Caco-2 (cell line): ENCODE results near the gene FLCN. TPM values are rescaled to one million over a fixed set of nuclear protein-coding genes. Genes with fewer than 3 reads are reported as not detected.

Experiments used
- BruUV-seq: library from RNA; stranded (reverse); fragments of 400-500 nt; replicated peaks from 2 replicates; lab custom pipeline; 2021; lab: Mats Ljungman, UMichigan
- CTCF ChIA-PET: fragments of 300-600 bp; sonication (Branson Sonifier 250); formaldehyde crosslinking; loops from one replicate; lab custom pipeline; 2022; ENCODE audit warnings: antibody characterized with exemption; lab: Charles Lee
- POLR2A ChIA-PET: fragments of 300-600 bp; sonication (Branson Sonifier 250); formaldehyde crosslinking; loops from one replicate; lab custom pipeline; 2022; ENCODE audit warnings: antibody characterized with exemption; lab: Charles Lee
- DNase-seq, 2 experiments: peaks; one replicate each; pipeline versions ENCODE4 v3.0.0 to v3.0.0-alpha.2; 2020 to 2022
- H3K27me3 ChIP-seq: replicated peaks from 2 replicates; pipeline ENCODE4 v1.6.0; 2011; ENCODE audit warnings: low read length; ENCODE audit not compliant: control insufficient read depth, insufficient read depth
- H3K36me3 ChIP-seq: 2 replicates; pipeline ENCODE4 v1.5.1; 2011; ENCODE audit warnings: low read length; ENCODE audit not compliant: control insufficient read depth, insufficient read depth
- H3K4me1 ChIP-seq: fragments of 250-450 bp; sonication (Bioruptor Pico); 2 replicates; pipeline ENCODE4 v1.5.1; 2020; ENCODE audit warnings: mild to moderate bottlenecking
- H3K4me3 ChIP-seq: 2 replicates; pipeline ENCODE4 v1.5.1; 2011; ENCODE audit warnings: low read depth, mild to moderate bottlenecking, control low read depth, low read length
- H3K9me3 ChIP-seq: fragments of 250-450 bp; sonication (Bioruptor Pico); 2 replicates; pipeline ENCODE4 v1.5.1; 2020; ENCODE audit warnings: mild to moderate bottlenecking, moderate library complexity
- H3K27ac Mint-ChIP-seq: one replicate; pipeline ENCODE4 v1.8.0; 2022; ENCODE audit warnings: mixed read lengths; ENCODE audit not compliant: unreplicated experiment
- H3K27me3 Mint-ChIP-seq: one replicate; pipeline ENCODE4 v1.8.0; 2022; ENCODE audit warnings: mixed read lengths; ENCODE audit not compliant: insufficient read depth, unreplicated experiment
- H3K36me3 Mint-ChIP-seq: one replicate; pipeline ENCODE4 v1.8.0; 2022; ENCODE audit warnings: mild to moderate bottlenecking, mixed read lengths; ENCODE audit not compliant: insufficient read depth, unreplicated experiment
- H3K4me1 Mint-ChIP-seq: one replicate; pipeline ENCODE4 v1.8.0; 2022; ENCODE audit warnings: low read depth, mixed read lengths; ENCODE audit not compliant: unreplicated experiment
- H3K4me3 Mint-ChIP-seq: one replicate; pipeline ENCODE4 v1.8.0; 2022; ENCODE audit warnings: mild to moderate bottlenecking, moderate library complexity, mixed read lengths; ENCODE audit not compliant: unreplicated experiment
- H3K9me3 Mint-ChIP-seq: one replicate; pipeline ENCODE4 v1.8.0; 2022; ENCODE audit warnings: mixed read lengths; ENCODE audit not compliant: unreplicated experiment
- intact Hi-C: fragments of 100-400 bp; cut with micrococcal nuclease; formaldehyde crosslinking; loops from one replicate; pipeline ENCODE4 v1.10.0; 2022; ENCODE audit not compliant: unreplicated experiment
- total RNA-seq: library from RNA; stranded (reverse); gene quantifications from 2 replicates; pipeline ENCODE4 v1.2.3, GENCODE V29; 2022
- TF ChIP-seq, protein P1 (sequence below), 2 experiments: fragments of 200-600 bp in 1 of 2; IDR thresholded peaks; 1 replicate in 1 of 2; 2 replicates in 1 of 2; pipeline versions ENCODE4 v1.5.1 to v1.8.0; 2011 to 2022; ENCODE audit warnings: antibody characterized with exemption in 1 of 2, control low read depth in 1 of 2, inconsistent platforms in 1 of 2, low read depth in 1 of 2, low read length in 1 of 2, mild to moderate bottlenecking in 1 of 2, moderate library complexity in 1 of 2; ENCODE audit not compliant: insufficient read depth in 1 of 2, severe bottlenecking in 1 of 2, unreplicated experiment in 1 of 2

The FLCN gene
- total RNA-seq, 1 experiment from 2014 or later: 69.0 TPM

DNA sequence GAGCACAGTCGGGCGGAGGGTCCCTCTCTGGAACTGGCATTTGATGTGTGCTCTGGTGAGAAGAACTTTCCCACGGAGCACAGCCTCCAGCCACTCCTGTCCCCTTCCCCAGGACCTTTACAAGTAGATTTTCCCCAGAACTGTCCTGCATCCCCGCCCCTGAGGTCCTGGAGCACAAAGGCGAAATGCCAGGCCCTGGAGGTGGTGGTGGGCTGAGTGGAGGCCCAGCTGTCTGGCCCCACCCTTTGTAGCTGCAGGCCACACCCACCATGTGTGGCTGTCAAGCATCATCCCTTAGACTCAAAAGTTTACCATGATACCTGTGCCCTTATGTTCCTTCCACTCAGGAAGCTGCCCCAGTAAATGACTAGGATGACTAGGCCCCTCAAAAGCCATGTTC lies 68.6 kb downstream of the FLCN start:
- Mint-ChIP-seq H3K27me3 (no peaks in the 10 kb centered on the region), H3K36me3 (peaks cover 99% of the 10 kb centered on the region), H3K4me3 (no peak overlapping the region), H3K4me1 (no peaks in the 10 kb centered on the region), H3K9me3 (no peaks in the 10 kb centered on the region), H3K27ac (no peak overlapping the region)
- POLR2A ChIA-PET: no interaction called here
- DNase-seq: no peak
- BruUV-seq: no TSS peak
- no peaks in the 10 kb centered on the region for H3K9me3 ChIP-seq
- TF ChIP-seq, protein P1, sequence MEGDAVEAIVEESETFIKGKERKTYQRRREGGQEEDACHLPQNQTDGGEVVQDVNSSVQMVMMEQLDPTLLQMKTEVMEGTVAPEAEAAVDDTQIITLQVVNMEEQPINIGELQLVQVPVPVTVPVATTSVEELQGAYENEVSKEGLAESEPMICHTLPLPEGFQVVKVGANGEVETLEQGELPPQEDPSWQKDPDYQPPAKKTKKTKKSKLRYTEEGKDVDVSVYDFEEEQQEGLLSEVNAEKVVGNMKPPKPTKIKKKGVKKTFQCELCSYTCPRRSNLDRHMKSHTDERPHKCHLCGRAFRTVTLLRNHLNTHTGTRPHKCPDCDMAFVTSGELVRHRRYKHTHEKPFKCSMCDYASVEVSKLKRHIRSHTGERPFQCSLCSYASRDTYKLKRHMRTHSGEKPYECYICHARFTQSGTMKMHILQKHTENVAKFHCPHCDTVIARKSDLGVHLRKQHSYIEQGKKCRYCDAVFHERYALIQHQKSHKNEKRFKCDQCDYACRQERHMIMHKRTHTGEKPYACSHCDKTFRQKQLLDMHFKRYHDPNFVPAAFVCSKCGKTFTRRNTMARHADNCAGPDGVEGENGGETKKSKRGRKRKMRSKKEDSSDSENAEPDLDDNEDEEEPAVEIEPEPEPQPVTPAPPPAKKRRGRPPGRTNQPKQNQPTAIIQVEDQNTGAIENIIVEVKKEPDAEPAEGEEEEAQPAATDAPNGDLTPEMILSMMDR (IDR thresholded peaks at IDR 0.05; ENCODE audit: insufficient read depth in 1 of 2, low read depth in 1 of 2, low read length in 1 of 2, severe bottlenecking in 1 of 2, unreplicated experiment in 1 of 2): no peak
- no peaks in the 10 kb centered on the region for H3K27me3 ChIP-seq
- intact Hi-C loops: no loop called here
- peaks cover 7% of the 10 kb centered on the region; the same call in 1 of the 2 replicates for H3K36me3 ChIP-seq
- CTCF ChIA-PET: no interaction called here
- H3K4me3 ChIP-seq: no peak overlapping the region
- no peaks in the 10 kb centered on the region for H3K4me1 ChIP-seq

GRCh38 chr17:17167986-17168385 lies 69.0 kb downstream of the FLCN start:
- Histone ChIP-seq H3K27me3 (no peaks in the 10 kb centered on the region), H3K36me3 (peaks cover 7% of the 10 kb centered on the region), H3K4me1 (no peaks in the 10 kb centered on the region), H3K4me3 (no peak overlapping the region), H3K9me3 (no peaks in the 10 kb centered on the region)
- DNase-seq: no peak
- intact Hi-C loops: no loop called here
- no peak overlapping the region for H3K4me3 Mint-ChIP-seq
- no peak overlapping the region for H3K27ac Mint-ChIP-seq
- H3K9me3 Mint-ChIP-seq: no peaks in the 10 kb centered on the region
- H3K4me1 Mint-ChIP-seq: no peaks in the 10 kb centered on the region
- CTCF ChIA-PET: no interaction called here
- peaks cover 99% of the 10 kb centered on the region for H3K36me3 Mint-ChIP-seq
- TF ChIP-seq, protein P1 (IDR thresholded peaks at IDR 0.05; ENCODE audit: insufficient read depth in 1 of 2, low read depth in 1 of 2, low read length in 1 of 2, severe bottlenecking in 1 of 2, unreplicated experiment in 1 of 2): no peak
- BruUV-seq: no TSS peak
- no peaks in the 10 kb centered on the region for H3K27me3 Mint-ChIP-seq
- POLR2A ChIA-PET: no interaction called here

GRCh38 chr17:17167356-17167755 lies 69.6 kb downstream of the FLCN start:
- DNase-seq: no peak
- TF ChIP-seq, protein P1 (IDR thresholded peaks at IDR 0.05; ENCODE audit: insufficient read depth in 1 of 2, low read depth in 1 of 2, low read length in 1 of 2, severe bottlenecking in 1 of 2, unreplicated experiment in 1 of 2): no peak
- Mint-ChIP-seq H3K4me1 (no peaks in the 10 kb centered on the region), H3K27ac (no peak overlapping the region), H3K36me3 (peaks cover 99% of the 10 kb centered on the region), H3K27me3 (no peaks in the 10 kb centered on the region), H3K9me3 (no peaks in the 10 kb centered on the region), H3K4me3 (no peak overlapping the region)
- ChIA-PET CTCF (no interaction called here), POLR2A (no interaction called here)
- Histone ChIP-seq H3K27me3 (no peaks in the 10 kb centered on the region), H3K36me3 (peaks cover 7% of the 10 kb centered on the region), H3K4me1 (no peaks in the 10 kb centered on the region), H3K4me3 (no peak overlapping the region), H3K9me3 (no peaks in the 10 kb centered on the region)
- intact Hi-C loops: no loop called here
- BruUV-seq: no TSS peak
